ENCODE results near the gene C3orf80.
A peak's percentile ranks its signal among the peaks of the same experiment; 100 is the strongest.
"Not testable (repeated sequence)": the region's sequence is repeated elsewhere in the genome, so short reads cannot be mapped to it uniquely, and the experiment has no call there.

C3orf80 gene

GRCh38 chr3:160226026-160226907, 1.0 kb downstream of the C3orf80 start:
- peak overlapping the region; percentile 44 for H3K4me3 ChIP-seq (ENCODE audit: low read depth, low read length)
- no peak for DNase-seq (ENCODE audit: low read depth)
- no peak for TF ChIP-seq CTCF (IDR thresholded peaks at IDR 0.05; ENCODE audit: control insufficient read depth, extremely low read depth, insufficient read depth)

DNA sequence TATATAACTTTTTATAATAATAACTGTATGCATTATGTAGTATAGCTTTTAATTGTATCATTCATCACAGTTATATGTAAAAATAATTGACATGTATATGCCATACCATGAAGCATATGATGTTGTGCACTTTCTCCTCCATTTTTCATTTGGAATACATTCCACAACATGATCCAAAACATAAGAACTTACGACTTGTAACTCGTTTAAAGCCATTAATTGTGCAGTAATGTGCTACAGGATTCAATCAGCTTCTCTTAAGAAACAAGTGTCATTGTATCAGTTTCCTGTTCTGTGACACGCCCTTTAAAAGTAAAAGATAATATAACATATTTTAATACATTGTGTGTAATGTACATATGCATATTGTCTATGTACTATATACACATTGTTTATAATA, 2.2 kb downstream of the C3orf80 start:
- no peak overlapping the region for H3K4me3 ChIP-seq (ENCODE audit: low read depth, low read length)
- TF ChIP-seq CTCF (IDR thresholded peaks at IDR 0.05; ENCODE audit: control insufficient read depth, extremely low read depth, insufficient read depth): no peak
- no peak for DNase-seq (ENCODE audit: low read depth)

GRCh38 chr3:160232014-160232413, 6.8 kb downstream of the C3orf80 start:
- DNase-seq (ENCODE audit: low read depth): no peak
- no peak overlapping the region for H3K4me3 ChIP-seq (ENCODE audit: low read depth, low read length)
- TF ChIP-seq CTCF (IDR thresholded peaks at IDR 0.05; ENCODE audit: control insufficient read depth, extremely low read depth, insufficient read depth): no peak

DNA sequence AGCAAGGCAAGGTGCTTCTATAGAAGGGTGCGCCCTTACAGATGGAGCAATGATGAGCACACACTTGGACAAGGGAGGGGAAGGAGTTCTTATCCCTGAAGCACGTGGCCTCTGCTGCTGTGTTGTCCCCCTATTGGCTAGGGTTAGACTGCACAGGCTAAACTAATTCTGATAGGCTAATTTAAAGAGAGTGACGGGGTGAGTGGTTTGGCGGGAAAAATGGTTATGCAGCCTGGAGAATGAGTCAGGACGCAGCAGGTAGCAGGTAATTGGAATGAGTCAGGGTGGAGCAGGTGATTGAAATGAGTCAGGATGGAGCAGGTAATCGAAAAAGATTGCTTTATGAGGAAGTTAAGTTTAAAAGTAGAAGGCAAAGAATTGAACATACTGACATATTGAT, 15.5 kb downstream of the C3orf80 start:
- H3K4me3 ChIP-seq (ENCODE audit: low read depth, low read length); DNase-seq (ENCODE audit: low read depth): not testable (repeated sequence)

GRCh38 chr3:160245261-160245800, 20.1 kb downstream of the C3orf80 start:
- no peak for DNase-seq (ENCODE audit: low read depth)
- no peak for TF ChIP-seq CTCF (IDR thresholded peaks at IDR 0.05; ENCODE audit: control insufficient read depth, extremely low read depth, insufficient read depth)
- H3K4me3 ChIP-seq (ENCODE audit: low read depth, low read length): no peak overlapping the region

DNA sequence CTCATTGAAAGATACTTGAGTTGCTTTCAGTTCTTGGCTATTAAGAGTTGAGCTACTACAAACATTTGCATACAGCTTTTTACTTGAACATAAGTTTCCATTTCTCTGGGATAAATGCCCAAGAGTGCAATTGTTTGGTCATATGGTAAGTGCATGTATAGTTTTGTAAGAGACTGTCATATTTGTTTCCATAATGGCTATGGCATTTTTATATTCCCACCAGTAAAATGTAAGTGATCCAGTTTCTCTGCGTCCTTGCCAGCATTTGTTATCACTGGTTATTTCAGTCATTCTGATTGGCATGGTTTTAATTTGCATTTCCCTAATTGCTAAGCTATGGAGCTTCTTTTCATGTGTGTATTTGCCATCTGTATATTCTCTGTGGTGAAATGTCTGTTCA, 22.5 kb downstream of the C3orf80 start:
- no peak overlapping the region for H3K4me3 ChIP-seq (ENCODE audit: low read depth, low read length)
- TF ChIP-seq CTCF (IDR thresholded peaks at IDR 0.05; ENCODE audit: control insufficient read depth, extremely low read depth, insufficient read depth): no peak
- DNase-seq (ENCODE audit: low read depth): no peak

DNA sequence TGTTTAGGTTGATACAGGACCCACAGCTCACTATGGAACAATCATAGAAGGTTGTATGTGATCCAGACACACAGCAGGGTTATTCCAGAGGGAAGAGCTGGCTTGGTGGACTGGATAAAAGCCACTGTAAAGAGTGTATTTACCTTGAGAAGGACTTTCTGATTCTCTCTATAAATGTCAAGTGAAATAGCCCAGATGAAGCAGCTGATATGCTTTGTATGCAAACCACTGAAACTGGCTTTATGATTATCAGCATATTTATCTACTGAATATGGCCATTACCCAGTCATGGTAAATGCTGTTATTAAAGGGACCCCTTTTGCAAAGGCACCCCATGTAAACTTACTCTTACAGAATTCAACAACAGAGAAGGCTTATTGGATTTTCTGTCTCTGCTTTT, 28.1 kb downstream of the C3orf80 start:
- DNase-seq (ENCODE audit: low read depth): peak; percentile 41
- no peak overlapping the region for H3K4me3 ChIP-seq (ENCODE audit: low read depth, low read length)
- TF ChIP-seq CTCF (IDR thresholded peaks at IDR 0.05; ENCODE audit: control insufficient read depth, extremely low read depth, insufficient read depth): no peak

Measured in LNCaP clone FGC (cell line).